GM18909 (cell line): ENCODE results near the gene RPL37.
"Not testable (repeated sequence)": the region's sequence is repeated elsewhere in the genome, so short reads cannot be mapped to it uniquely, and the experiment has no call there.

Experiments
- ATAC-seq: cut with Tn5 transposase; IDR thresholded peaks from one replicate; pipeline ENCODE4 v1.9.1; 2021; ENCODE audit warnings: mild to moderate bottlenecking; ENCODE audit not compliant: unreplicated experiment, poor library complexity

Gene RPL37

GRCh38 chr5:40798012-40798800 is 36.8 kb downstream of the RPL37 start, which contains the start of gene PRKAA1:
PRKAA1 (minus strand) TSS chr5:40798374; CDS start chr5:40798189, 185 bp downstream.
- peak; percentile 97 for ATAC-seq

GRCh38 chr5:40797273-40798011 is 37.6 kb downstream of the RPL37 start:
- ATAC-seq = peak; percentile 45

GRCh38 chr5:40796487-40796889 is 38.5 kb downstream of the RPL37 start:
- no peak for ATAC-seq

GRCh38 chr5:40794877-40795276 is 40.1 kb downstream of the RPL37 start:
- not testable (repeated sequence) for ATAC-seq

GRCh38 chr5:40794340-40794739 is 40.7 kb downstream of the RPL37 start:
- not testable (repeated sequence) for ATAC-seq

GRCh38 chr5:40792691-40793090 is 42.3 kb downstream of the RPL37 start:
- not testable (repeated sequence) for ATAC-seq

- ATAC-seq = no peak
Observed at GRCh38 chr5:40791715-40792139, 43.3 kb downstream of the RPL37 start.

- ATAC-seq = no peak
Observed at GRCh38 chr5:40790947-40791593, 44.0 kb downstream of the RPL37 start.

GRCh38 chr5:40788941-40789340 is 46.1 kb downstream of the RPL37 start:
- ATAC-seq = not testable (repeated sequence)

- ATAC-seq = no peak
Observed at GRCh38 chr5:40787986-40788385, 47.0 kb downstream of the RPL37 start.

GRCh38 chr5:40786664-40787063 is 48.4 kb downstream of the RPL37 start:
- not testable (repeated sequence) for ATAC-seq

- no peak for ATAC-seq
Observed at GRCh38 chr5:40784916-40785315, 50.1 kb downstream of the RPL37 start.

- ATAC-seq = no peak
Observed at GRCh38 chr5:40784027-40784653, 50.9 kb downstream of the RPL37 start.

GRCh38 chr5:40781843-40782409 is 53.1 kb downstream of the RPL37 start:
- no peak for ATAC-seq

GRCh38 chr5:40780858-40781257 is 54.2 kb downstream of the RPL37 start:
- ATAC-seq = no peak

GRCh38 chr5:40780199-40780598 is 54.8 kb downstream of the RPL37 start:
- no peak for ATAC-seq

GRCh38 chr5:40779561-40779960 is 55.5 kb downstream of the RPL37 start:
- no peak for ATAC-seq

- no peak for ATAC-seq
Observed at GRCh38 chr5:40778133-40778532, 56.9 kb downstream of the RPL37 start.

- no peak for ATAC-seq
Observed at GRCh38 chr5:40776658-40776977, 58.4 kb downstream of the RPL37 start.
